ENCODE data around the gene LGALSL. TPM values are rescaled to one million over a fixed set of nuclear protein-coding genes. Genes with fewer than 3 reads are reported as not detected.

Gene LGALSL
- total and polyA plus RNA-seq, 2 of the 13 experiments (the other 11 are each of a cell fraction or from before 2014, with no cell fraction given), result 15.4 to 20.0 TPM

DNA sequence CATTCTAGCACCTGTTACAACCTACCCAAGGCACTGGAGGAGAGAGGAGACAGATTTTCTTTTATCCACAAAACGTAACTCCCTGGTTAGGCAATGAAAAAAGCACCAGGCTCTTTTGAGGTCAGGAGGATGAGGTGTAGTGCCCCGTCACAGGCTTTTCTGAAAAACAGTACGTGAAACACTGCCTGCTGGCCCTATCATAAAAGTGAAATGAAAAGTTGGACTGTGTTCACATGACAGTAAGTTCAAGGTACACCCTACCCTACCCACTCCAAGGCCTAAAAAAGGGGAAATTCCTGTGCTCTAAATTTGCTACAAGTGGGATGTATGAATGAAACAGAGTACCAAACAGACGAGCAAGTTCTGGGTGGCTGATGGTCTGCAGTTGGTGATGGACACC is 17.6 kb downstream of the LGALSL start:
- ATAC-seq (no peak), FAIRE-seq (no peak), DNase-seq (ENCODE audit: low spot score) (no peak)
- H3K36me3 ChIP-seq (replicated peaks in 1 of 2; ENCODE audit: control insufficient read depth in 1 of 2, insufficient read depth in 2 of 2, low read length in 2 of 2), result no peaks in the 10 kb centered on the region
- H3K4me1 ChIP-seq (ENCODE audit: insufficient read depth, low read length), result peaks cover 9% of the 10 kb centered on the region
- no TSS peak for BruUV-seq (replicated peaks)
- CTCF ChIA-PET (ENCODE audit: low intra/inter-chr PET ratio, low total read pairs), result no interaction called here
- H4K20me1 ChIP-seq (ENCODE audit: insufficient read depth, low read length), result no peaks in the 10 kb centered on the region
- H3K4me3 ChIP-seq (replicated peaks in 1 of 3; ENCODE audit: insufficient read depth in 1 of 3, low read depth in 2 of 3, low read length in 3 of 3), result no peak overlapping the region
- no peaks in the 10 kb centered on the region for H3K9me3 ChIP-seq (ENCODE audit: low read length)
- H3K9ac ChIP-seq (ENCODE audit: insufficient read depth, low read depth, low read length), result no peak overlapping the region
- peak overlapping the region; percentile 15; the same call in 1 of the 2 replicates for H3K4me2 ChIP-seq (ENCODE audit: low read depth, low read length)
- intact Hi-C loops (cut with micrococcal nuclease; ENCODE audit: unreplicated experiment), result no loop called here
- POLR2A ChIA-PET, result no interaction called here
- H3K27me3 ChIP-seq (ENCODE audit: control insufficient read depth in 1 of 2, insufficient read depth in 2 of 2, low read length in 2 of 2), result peaks cover 0 to 11% of the 10 kb centered on the region in 2 experiments; a peak in 2 of 5 replicates
- no peak overlapping the region for H2AFZ ChIP-seq (ENCODE audit: low read length)
- TF ChIP-seq, protein P1, sequence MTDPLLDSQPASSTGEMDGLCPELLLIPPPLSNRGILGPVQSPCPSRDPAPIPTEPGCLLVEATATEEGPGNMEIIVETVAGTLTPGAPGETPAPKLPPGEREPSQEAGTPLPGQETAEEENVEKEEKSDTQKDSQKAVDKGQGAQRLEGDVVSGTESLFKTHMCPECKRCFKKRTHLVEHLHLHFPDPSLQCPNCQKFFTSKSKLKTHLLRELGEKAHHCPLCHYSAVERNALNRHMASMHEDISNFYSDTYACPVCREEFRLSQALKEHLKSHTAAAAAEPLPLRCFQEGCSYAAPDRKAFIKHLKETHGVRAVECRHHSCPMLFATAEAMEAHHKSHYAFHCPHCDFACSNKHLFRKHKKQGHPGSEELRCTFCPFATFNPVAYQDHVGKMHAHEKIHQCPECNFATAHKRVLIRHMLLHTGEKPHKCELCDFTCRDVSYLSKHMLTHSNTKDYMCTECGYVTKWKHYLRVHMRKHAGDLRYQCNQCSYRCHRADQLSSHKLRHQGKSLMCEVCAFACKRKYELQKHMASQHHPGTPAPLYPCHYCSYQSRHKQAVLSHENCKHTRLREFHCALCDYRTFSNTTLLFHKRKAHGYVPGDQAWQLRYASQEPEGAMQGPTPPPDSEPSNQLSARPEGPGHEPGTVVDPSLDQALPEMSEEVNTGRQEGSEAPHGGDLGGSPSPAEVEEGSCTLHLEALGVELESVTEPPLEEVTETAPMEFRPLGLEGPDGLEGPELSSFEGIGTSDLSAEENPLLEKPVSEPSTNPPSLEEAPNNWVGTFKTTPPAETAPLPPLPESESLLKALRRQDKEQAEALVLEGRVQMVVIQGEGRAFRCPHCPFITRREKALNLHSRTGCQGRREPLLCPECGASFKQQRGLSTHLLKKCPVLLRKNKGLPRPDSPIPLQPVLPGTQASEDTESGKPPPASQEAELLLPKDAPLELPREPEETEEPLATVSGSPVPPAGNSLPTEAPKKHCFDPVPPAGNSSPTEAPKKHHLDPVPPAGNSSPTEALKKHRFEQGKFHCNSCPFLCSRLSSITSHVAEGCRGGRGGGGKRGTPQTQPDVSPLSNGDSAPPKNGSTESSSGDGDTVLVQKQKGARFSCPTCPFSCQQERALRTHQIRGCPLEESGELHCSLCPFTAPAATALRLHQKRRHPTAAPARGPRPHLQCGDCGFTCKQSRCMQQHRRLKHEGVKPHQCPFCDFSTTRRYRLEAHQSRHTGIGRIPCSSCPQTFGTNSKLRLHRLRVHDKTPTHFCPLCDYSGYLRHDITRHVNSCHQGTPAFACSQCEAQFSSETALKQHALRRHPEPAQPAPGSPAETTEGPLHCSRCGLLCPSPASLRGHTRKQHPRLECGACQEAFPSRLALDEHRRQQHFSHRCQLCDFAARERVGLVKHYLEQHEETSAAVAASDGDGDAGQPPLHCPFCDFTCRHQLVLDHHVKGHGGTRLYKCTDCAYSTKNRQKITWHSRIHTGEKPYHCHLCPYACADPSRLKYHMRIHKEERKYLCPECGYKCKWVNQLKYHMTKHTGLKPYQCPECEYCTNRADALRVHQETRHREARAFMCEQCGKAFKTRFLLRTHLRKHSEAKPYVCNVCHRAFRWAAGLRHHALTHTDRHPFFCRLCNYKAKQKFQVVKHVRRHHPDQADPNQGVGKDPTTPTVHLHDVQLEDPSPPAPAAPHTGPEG (CRISPR knock-in tag; IDR thresholded peaks at IDR 0.05), result no peak
- no peak for TF ChIP-seq TBX3 (IDR thresholded peaks at IDR 0.05; ENCODE audit: borderline replicate concordance)
- no peak for TF ChIP-seq SAFB2 (CRISPR knock-in tag; IDR thresholded peaks at IDR 0.05; ENCODE audit: borderline replicate concordance, low read depth)
- TF ChIP-seq ZNF224 (CRISPR knock-in tag; IDR thresholded peaks at IDR 0.05), result no peak
- no peak for TF ChIP-seq KMT2B (CRISPR knock-in tag; IDR thresholded peaks at IDR 0.05)
- TF ChIP-seq CCDC6 (CRISPR knock-in tag; IDR thresholded peaks at IDR 0.05), result no peak
- TF ChIP-seq STAG1 (CRISPR knock-in tag; IDR thresholded peaks at IDR 0.05), result no peak
- TF ChIP-seq ZIK1 (CRISPR knock-in tag; IDR thresholded peaks at IDR 0.05; ENCODE audit: borderline replicate concordance, low read depth), result no peak
- no peak for TF ChIP-seq ZNF577 (CRISPR knock-in tag; IDR thresholded peaks at IDR 0.05; ENCODE audit: borderline replicate concordance, low read depth)
- WGBS (ENCODE audit: low lambda C conversion rate), result under 1% methylated on average over 4 of the region's 4 CpGs
- H3K79me2 ChIP-seq (ENCODE audit: insufficient read depth, low read length), result no peaks in the 10 kb centered on the region
- H3K27ac ChIP-seq (ENCODE audit: extremely low read length, insufficient read depth, low read length), result no peak overlapping the region
- in situ Hi-C loops (cut with HindIII; ENCODE audit: extremely low pct_ligation_motif_present, low pct_unique_long_range_greater_than_20kb), result no loop called here
